Stimulated activated CD4-positive, alpha-beta T cell treated with anti-CD3 and anti-CD28 coated beads, Interleukin-1b, Interleukin-23, amount 100 ng/mL, for 1 hour (primary cell): ENCODE measurements around the gene SCYGR4.

ENCODE experiments used
- DNase-seq, 2 donors: peaks; one replicate each; pipeline ENCODE4 v3.0.0-alpha.2; 2020; ENCODE audit warnings: low read depth in 2 of 2

The SCYGR4 gene

DNA sequence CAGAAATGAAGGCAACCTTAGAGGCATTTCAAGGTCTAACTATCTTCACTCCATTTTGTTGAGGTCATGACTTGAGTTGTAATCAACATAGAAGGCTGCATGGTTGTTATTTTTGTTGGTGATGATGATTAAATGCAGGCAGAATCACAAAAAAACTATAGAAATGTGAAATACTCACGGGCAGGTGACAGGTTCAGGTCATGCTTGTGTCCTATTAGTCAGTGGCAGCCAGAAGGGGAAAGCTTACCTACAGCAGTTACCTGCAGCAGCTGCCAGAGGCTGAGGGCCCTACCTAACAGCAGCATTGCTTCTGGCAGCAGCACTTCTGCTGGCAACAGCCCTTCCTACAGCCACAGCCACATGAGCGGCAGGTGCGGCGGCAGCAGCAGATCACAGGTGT is 3.1 kb upstream of the SCYGR4 start:
- DNase-seq, result no peak

DNA sequence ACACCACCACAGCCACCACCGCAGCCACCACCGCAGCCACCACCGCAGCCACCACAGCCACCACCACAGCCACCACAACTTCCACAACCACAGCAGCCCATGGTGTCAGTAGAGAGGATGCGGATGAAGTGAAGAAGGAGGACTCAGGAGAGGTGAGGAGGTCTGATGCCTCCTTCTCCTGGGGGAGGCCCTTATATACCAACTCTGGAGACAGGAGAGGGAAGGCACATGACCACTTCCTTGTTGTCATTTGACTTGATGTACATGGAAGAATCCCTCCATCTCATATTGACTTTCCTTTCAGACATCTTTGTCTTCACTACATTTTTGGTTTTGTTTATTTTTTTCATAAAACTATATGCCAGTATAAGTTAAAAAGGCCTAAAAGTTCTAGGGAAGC is 2.6 kb upstream of the SCYGR4 start, which contains the start of gene SCYGR3:
Gene SCYGR3, minus strand, starts transcription at position 101 of the 400 bp plus-strand sequence. Its CDS starts 0 bp downstream, at position 101.
- no peak for DNase-seq

DNA sequence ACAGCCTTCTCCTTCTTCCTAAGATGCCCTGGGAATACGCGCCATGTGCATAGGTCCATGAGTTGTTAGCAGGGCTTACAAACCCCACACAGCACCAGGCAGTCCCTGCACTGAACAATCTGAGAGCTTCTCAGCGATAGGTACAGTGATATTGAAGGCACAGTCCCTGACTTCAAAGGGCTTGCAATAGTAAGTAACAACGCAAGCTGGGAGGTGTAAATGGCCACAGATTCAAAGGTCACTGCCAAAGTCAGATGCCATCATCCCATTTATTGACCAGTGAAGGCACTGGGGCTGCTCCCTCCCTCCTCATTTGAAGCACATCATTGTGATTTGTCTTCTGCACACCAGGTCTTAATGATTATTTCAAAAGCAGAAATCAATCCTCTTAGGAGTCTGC is 2.1 kb upstream of the SCYGR4 start:
- no peak for DNase-seq

DNA sequence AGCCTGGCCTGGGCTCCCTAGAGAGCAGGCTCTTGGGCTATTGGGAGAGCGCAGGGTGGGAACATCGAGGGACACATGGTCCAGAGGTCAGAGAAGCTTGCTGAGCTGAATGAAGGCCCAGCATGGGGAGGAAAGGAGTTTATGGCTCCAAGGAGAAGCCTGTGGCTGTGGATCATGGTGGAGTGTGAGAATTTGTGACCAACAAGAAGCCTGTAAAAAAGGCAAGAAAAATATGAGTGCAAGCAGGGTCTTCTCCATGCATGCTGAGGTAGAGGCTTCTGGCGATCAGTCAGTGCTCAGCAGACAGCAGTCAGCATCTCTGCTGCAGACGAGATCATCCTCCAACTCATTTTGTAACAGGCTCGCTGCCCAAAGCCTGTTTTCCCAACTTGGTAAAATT is 1.4 kb upstream of the SCYGR4 start:
- DNase-seq, result no peak

DNA sequence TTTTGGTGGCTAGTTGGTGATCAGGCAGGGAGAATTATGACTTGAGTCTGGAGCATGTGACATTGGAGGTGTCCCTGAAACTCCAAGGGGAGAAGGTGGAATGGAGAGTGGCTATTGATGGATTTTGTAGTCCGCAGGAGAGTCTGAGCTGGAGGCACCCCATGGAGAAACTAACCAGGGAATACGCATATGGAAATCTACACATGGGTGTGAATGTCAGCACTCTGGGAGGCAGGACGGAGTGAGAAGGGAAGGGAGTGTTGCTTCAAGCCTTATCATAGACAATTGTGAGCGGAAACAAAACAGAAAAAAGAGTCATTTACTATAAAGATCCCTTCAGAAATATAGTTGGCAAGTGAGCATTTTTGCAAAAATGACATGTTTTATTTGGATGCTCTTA is 667 bp upstream of the SCYGR4 start:
- DNase-seq, result no peak

DNA sequence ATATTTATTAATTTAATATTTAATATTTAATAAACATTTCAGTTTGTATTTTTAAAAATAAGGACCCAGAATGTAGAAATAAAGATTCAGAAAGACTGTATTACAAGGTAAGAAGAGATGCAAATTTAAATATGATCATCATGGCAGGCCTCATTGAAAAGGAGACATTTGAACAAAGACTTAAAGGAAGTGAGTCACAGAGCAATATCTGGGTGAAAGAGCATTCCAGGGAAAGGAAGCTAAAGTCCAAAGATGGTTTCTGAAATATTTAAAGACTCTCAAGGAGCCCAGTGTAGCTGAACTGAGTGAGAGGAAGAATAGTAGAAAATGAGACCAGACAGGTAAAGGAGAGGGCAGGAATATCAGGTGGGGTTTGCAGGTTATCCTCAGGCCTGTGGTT is 5.9 kb downstream of the SCYGR4 start:
- no peak for DNase-seq

DNA sequence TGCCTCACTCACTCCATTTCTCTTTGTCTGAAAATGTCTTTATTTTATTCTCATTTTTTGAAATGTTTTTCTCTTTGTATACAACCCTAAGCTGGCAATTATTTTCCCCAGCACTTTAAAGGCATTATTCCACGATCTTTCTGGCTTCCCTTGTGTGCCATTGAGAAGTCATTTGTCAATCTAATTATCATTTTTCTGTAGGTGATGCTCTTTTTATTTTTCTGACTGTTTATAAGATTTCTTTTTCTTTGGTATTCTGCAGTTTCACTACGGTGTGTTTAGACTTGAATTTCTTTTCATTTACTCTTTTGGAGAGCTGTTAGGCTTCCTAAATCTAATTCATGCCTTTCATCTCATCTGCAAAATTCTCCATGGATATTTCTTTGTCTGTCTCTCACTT is 8.1 kb downstream of the SCYGR4 start:
- DNase-seq, result no peak

DNA sequence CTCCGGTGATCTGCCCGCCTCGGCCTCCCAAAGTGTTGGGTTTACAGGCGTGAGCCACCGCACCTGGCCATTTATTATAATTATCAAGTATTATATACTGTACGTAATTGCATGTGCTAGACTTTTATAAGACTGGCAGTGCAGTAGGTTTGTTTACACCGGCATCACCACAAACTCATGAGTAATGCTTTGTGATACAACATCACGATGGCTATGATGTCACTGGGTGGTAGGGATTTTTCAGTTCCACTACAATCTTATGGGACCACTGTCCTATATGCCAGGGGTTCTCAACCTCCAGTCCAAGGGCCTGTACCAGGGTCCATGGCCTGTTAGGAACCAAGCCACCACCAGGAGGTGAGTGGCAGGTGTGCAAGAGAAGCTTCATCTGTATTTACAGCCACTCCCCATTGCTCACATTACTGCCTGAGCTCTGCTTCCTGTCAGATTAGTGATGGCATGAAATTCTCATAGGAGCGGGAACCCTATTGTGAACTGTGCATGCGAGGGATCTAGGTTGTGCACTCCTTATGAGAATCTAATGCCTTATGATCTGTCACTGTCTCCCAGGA is 9.4 kb downstream of the SCYGR4 start:
- no peak for DNase-seq

DNA sequence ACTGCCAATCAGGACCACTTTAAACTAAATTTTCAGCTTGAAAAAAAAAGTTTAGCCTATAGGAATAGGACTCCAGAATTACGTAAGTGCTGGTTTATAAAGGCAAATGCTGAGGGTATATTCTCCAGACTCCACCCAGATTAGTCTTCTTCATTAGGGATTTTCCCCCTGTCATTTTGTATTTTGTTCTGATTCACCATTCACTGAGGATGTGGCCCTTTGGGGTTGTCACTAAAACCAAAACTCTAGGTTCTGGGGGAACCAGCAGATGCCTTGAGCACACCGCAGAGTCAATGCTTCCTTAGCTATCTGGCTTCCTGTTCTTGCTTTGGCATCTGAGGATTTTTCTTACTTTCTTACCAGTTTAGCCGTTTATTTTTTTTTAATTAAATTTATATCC is 10.5 kb downstream of the SCYGR4 start:
- DNase-seq, result no peak

DNA sequence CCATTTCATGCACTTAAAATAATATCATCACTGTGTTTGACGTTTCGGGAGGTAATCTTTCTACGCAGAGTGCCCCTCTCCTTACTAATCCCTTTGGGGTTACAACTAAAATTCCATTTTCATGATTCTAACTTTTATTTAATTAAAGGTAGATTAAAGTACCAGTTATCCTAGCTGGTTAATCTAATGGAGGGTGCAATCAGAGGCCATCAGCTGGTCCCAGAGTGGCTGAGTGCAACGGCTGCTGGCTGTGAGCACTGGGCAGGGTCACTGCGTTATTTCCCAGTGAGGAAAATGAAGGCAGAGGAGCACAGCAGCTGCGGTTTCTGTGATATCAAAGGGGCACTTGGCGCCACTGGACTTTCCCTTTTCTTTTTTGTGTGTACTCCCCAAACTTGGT is 12.1 kb downstream of the SCYGR4 start:
- DNase-seq, result no peak

DNA sequence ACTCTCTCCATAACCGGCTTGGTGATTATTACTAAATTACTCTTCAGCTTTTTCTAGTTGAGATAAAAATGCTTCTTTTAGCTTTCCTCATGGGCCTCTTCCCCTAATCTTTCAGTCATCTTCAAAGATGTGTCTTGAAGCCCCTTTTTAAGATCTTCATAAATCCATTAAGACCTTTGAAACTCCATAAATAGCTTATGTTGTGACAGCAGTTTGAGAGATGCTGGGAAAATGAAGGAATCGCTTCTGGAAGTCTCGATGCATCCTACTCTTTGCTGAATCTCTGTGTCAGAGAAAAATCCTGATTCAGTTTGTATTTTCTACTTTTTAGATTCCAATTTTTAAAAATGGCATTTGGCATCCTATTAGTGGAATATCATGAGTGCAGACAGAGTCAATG is 13.0 kb downstream of the SCYGR4 start:
- DNase-seq, result no peak

DNA sequence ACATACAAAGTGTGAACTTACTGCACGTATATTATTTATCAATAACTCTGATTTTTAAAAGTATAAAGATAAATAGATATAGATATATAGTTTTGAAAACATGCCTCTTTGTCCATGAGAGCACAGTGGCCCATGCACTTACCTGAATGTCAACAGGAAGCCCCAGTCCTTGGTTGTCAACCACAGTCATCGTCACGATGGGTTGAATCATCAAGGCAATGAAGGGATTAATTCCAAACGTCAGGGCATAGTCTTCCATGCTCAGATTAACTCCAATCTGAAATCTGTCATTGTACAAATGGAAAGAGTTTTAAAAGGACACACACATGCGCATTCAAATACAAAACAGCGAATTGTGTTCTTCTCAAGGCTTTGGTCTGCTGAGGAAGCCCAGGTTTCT is 15.5 kb downstream of the SCYGR4 start:
- DNase-seq, result no peak

DNA sequence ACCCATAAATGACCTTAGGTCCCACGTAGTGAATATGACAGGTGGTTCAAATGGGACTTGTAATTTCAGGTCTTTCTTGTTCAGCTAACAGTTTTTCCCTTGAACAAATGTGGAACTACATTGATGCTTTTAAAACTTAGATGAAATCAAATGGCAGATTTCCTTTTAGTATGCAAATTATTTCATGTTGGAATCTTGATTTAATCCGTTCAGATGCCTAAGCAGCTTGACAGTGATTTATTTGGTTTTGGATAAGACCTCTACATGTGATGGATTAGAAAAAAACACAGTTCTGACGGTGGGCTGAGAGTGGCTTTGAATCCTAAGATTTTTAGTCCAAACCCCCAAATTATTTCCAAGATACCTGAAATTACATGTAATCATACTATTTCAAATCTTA is 16.9 kb downstream of the SCYGR4 start:
- DNase-seq, result no peak

DNA sequence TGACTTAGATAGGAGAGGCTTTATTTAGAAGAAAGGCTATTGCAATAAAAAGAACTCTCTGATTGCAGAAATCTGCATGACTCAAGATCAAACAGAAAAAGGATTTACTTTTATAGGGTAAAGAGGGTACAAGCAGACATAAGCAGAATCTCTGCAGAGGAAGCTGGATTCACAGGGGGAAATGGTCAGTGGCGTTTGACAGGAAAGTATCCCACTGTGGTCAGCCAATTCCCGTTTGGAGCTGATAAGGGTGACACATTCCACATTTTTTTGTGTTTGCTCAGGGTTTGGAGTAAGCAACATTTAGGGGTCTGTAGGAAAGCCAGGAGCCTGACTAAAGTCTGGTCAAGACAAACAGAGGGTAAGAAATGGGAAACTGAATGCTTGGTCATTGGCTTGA is 25.4 kb downstream of the SCYGR4 start:
- no peak for DNase-seq

DNA sequence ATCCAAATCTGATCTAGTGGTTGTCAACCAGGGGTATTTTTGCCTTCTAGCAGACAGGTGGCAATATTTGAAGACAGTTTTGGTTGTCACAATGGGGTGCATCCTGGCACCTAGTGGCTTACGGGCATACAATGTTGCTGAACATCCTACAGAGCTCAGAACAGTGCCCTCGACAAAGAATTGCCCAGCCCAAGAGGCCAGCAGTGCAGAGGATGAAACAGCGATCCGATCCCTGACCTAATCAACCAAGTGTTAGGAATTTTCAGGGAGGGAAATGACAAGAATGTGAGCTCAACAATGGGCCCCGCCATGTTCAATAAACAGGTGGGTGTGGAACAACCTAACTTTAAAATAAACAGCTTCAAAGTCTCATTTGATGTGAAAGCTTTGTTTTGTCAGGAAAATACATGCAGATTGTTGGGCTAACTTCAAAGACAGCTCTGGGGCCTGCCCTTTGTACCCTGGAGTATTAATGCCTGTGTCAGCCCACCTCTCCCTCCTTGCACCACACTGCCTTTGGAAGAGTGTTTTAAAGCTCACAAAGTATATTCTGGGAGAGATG is 26.8 kb downstream of the SCYGR4 start:
- no peak for DNase-seq

DNA sequence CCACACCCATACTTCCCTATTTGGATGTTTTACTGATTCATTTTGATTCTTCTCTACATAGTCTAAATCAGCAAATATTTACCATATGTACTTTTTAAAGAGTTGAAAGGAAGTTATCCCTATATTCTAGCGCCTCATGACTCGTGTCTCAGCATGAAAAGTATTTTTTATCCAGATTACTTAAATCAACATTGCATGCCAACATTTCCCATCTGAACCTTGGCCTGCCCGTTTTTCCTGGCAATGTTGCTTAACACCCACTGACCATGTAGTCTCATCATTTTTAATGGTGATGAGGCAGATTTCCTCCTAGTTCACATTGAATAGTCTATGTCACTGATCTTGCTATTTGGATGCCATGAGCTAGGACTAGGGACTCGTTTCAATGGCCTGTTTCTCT is 36.1 kb downstream of the SCYGR4 start:
- DNase-seq, result no peak

DNA sequence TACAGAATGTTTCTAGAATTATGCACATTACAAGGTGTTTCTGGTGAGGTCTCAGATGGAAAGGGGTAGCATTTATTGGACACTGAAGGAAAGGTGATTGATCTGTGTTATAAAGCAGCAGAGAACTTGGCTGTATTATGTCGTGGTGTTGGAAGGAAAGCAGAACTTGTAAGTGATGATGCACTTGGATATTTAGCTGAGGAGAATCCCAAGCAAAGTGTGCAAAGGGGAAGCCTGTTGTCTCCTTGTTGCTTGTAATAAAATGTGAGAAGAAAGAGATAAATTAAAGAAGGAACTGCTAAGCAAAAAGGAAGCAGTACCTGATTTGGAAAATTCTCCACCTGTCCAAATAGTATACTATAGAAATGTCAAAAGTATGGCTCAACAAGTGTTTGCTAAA is 37.1 kb downstream of the SCYGR4 start:
- DNase-seq, result no peak

DNA sequence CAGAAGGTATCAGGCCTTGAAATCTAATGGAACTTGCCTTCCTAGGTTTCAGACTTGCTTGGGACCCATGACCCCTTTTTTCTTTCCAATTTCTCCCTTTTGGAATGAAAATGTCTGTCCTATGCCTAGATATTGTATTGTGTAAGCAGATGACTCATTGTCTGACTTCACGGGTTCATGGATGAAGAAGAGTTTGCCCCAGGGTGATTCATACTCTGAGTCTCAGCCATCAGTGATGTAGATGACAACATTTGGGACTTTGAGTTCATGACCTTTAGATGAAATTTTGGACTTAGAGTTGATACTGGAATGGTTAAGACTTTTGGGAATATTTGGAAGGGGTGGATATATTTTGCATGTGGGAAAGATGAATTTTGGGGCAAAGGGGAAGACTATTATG is 38.2 kb downstream of the SCYGR4 start:
- DNase-seq, result no peak

DNA sequence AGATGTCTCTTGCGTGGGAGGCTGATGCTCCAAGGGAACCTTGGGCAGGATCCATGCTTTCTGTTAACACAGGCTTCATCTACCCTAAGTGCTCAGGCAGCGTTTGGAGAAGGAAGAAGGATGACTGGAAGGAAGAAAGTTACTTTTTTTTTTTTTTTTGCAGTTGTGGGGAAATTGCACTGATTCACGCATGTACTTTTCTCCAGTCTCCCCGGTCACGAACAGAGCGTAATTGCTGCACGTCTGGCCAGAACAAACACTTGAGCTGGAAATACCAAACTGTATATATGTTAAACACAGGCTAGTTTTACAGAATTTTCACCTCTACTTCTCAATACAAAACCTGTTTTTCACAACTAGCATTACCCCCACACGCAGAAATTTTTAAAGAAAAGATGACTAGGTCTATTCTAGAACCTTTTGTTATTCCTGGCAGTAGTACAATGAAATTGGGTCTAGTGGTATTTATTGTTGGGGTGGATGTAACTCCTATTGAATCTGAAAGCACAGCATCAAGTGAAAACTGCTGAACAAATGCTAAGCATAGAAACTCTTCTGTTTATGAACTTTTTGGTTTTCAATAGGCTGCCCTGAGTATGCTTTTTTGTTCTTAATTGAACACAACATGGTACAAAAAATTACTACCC is 40.0 kb downstream of the SCYGR4 start:
- DNase-seq, result no peak

DNA sequence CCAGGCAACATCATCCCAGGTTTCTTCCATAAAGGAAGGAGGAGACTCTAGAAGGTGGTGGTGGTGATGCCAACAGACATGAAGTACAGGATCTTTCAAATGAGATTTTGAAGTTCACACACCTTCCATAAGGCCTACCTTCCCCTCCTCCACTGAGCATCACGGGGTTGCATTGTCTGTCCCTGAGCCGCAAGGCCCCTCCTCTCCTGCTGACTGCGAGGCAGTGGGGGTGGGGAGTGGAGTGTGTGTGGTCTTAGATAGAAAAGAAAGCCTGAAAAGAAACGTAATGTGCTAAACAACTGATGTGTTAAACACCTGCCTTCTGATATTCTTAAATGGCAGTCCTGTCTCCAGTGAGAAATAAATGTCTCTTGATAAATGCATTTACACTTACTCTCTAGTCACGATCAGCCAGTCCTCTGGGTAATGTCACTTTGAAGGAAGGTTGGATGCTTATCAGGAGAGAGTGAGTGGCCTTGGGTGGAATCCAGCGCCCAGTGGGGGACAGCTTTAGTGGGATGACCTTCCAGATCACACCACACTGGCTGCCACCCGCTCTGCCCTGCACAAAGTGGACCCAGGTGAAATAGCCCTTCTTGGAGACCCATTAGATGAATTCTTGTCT is 43.8 kb downstream of the SCYGR4 start:
- DNase-seq, result no peak

DNA sequence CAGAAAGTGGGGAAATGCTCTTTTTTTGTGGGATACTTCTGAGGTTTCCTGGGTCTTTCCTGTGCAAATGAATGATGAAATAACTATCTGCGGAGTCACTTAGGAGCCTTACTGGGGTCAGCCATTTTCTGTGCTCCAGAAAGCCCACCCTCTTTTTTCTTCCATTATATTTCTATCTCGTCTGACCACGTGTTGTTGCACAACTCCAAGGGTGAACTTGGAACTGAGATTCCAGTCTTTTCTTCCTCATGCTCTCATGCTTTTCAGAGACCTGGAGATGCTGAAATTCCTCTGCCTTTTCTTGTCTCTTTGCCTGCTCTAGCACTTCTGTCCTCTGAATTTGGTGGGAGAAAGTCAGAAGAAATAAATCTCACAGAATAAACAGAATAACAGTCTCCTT is 44.5 kb downstream of the SCYGR4 start:
- DNase-seq, result no peak

DNA sequence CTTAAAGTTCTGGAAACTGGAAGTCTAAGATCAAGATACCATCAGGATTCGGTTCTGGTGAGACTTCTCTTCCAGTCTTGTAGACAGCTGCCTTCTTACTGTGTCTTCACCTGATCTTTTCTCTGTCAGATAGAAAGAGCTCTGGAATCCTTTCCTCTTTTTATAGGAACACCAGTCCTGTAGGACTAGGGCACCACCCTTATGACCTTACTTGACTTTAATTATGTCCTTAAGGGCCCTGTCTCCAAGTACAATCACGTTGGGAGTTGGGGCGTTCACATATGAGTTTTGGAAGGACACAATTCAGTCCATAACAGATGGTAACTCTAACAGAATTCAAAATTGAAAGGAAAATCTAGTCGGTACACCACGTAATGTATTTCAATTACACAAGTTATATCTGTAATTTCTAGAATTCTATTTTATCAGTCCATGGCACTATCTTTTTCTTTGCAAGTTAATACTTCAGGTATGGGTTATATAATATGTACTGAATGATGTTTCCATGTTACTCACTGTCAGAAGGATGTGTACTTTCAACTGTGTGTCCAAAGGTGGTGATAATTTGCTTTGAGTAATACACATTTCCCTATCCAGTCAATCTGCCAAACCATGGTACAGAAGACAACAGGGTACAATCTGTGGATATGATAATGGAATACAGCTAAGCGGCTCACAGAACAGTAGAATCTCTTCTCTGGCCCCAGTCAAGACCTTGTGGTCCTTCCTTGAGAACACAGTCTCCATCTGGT is 48.1 kb downstream of the SCYGR4 start:
- no peak for DNase-seq
